GM19463 (cell line): ENCODE measurements around the gene KCNK15.

Experiments used
- ATAC-seq: cut with Tn5 transposase; IDR thresholded peaks from one replicate; pipeline ENCODE4 v1.9.1; 2021; ENCODE audit warnings: mild to moderate bottlenecking, moderate library complexity; ENCODE audit not compliant: unreplicated experiment

Gene KCNK15

GRCh38 chr20:44787299-44787698 lies 41.6 kb downstream of the KCNK15 start:
- ATAC-seq: no peak

- no peak for ATAC-seq
Measured at GRCh38 chr20:44788706-44789456, 43.2 kb downstream of the KCNK15 start.

- ATAC-seq: no peak
Measured at GRCh38 chr20:44790638-44791393, 45.2 kb downstream of the KCNK15 start.

- ATAC-seq: no peak
Measured at GRCh38 chr20:44792796-44793195, 47.1 kb downstream of the KCNK15 start.

GRCh38 chr20:44795836-44796235 lies 50.2 kb downstream of the KCNK15 start:
- no peak for ATAC-seq

GRCh38 chr20:44796311-44796710 lies 50.6 kb downstream of the KCNK15 start:
- no peak for ATAC-seq

- no peak for ATAC-seq
Measured at GRCh38 chr20:44796758-44797457, 51.2 kb downstream of the KCNK15 start.

GRCh38 chr20:44799691-44800090 lies 54.0 kb downstream of the KCNK15 start:
- no peak for ATAC-seq

GRCh38 chr20:44800391-44801046 lies 54.9 kb downstream of the KCNK15 start:
- ATAC-seq: no peak
